TTC549 (cell line): ENCODE data around the gene PDE6A.
"Not testable (repeated sequence)": the region's sequence is repeated elsewhere in the genome, so short reads cannot be mapped to it uniquely, and the experiment has no call there.

Source experiments
- FAIRE-seq: peaks from 2 replicates; lab custom pipeline; 2012; peaks lifted over from hg19 to GRCh38; lab: Jason Lieb, UNC

PDE6A gene

DNA sequence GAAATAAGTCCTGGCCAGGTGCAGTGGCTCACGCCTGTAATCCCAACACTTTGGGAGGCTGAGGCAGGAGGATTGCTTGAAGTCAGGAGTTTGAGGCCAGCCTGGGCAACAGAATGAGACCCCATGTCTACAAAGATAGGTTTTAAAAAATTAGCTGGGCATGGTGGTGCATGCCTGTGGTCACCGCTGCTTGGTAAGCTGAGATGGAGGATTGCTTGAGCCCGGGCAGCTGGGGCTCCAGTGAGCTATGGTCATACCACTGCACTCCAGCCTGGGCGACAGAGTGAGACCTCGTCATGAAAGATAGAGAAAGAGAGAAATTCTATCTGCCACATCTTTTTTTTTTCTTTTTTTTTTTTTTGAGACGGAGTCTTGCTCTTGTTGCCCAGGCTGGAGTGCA, 86.1 kb downstream of the PDE6A start:
- not testable (repeated sequence) for FAIRE-seq

DNA sequence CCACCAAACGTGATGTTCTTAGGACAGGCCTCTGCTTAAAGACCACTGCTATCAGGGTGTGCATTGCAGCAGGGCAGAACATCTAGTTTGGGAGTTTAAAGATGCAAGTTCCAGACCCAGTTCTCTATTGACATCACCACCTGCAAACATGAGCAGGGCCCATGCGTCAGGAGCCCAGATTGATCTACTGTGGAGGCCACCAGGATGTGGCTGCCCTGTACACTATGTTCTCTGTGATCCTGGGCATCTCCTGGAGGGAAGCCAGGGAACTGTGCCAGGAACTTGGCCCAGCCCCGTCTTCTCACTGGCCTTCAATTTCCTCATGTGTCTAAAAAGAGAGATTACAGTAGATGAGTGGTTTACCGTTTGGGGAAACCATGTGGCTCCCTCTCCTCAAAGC, 87.1 kb downstream of the PDE6A start:
- no peak for FAIRE-seq

DNA sequence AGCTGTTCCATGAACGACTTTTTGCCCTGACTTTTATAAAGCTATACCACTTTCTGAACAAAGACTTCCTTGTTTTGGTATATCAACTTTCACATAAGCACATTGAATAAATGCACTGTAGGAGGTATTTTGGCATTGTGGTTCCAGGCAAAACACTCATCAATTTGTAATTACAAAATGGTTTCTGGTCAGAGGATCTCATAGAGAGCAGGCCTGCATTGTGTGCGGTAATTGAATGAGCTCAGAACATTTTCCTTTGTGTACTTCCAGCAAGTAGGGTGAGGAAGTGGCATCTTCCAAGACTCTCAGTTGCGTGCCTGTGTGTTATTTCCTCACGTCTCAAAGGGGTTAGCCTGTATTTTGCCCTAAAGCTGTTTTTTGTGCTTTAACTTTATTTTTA, 89.2 kb downstream of the PDE6A start:
- FAIRE-seq, result no peak

DNA sequence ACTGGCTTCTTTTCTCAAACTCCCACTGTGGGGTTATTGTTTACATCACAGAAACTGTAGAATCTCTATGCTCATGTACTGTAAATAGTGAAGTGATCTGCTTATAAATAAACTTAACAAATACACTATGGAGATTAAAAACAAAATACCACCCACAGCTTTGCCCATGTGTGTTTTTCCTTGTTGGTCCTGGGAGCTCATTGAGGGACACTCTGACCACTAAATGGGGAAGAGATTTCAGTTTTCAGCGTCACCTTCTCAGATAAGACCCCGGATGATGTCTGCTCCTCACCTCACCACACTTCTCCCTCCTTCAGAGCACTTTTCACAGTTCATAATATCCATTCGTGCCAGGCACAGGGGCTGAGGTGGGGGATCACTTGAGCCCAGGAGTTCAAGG, 89.7 kb downstream of the PDE6A start:
- FAIRE-seq, result no peak

DNA sequence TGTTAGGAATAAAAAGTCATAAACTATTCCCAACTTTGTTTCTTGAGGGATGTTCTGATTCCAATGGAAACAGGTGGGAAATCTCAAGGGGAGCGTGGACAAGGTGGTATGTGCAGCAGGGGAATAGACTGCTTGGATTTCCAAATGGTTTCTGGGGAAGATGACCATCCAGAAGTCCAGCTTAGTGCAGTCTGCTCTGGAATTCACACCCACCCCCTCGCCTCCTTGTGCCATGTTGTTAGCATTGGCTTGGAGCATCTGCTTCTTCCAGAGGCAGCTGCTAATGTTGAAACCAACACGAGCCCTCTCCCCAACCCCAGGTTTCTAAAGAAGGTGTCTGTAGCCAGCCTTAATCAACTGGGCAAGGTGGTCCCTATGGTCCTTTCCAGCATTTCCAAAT, 90.9 kb downstream of the PDE6A start:
- FAIRE-seq, result no peak

DNA sequence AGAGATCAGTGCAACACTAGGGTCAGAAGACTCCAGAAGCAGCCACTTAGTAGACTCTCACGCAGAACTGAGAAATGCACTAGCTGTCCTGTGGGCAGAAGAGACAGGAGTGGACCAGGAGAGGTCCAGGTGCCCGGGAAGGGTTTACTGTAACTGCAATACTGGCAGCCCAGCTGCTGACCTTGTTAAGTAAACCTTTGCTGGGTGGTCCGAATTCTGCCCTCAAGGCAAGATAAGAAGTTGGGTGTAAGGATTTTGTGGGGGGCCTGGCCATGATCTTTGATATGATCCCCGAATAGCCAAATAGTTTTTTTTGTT, 91.3 kb downstream of the PDE6A start:
- FAIRE-seq, result no peak

DNA sequence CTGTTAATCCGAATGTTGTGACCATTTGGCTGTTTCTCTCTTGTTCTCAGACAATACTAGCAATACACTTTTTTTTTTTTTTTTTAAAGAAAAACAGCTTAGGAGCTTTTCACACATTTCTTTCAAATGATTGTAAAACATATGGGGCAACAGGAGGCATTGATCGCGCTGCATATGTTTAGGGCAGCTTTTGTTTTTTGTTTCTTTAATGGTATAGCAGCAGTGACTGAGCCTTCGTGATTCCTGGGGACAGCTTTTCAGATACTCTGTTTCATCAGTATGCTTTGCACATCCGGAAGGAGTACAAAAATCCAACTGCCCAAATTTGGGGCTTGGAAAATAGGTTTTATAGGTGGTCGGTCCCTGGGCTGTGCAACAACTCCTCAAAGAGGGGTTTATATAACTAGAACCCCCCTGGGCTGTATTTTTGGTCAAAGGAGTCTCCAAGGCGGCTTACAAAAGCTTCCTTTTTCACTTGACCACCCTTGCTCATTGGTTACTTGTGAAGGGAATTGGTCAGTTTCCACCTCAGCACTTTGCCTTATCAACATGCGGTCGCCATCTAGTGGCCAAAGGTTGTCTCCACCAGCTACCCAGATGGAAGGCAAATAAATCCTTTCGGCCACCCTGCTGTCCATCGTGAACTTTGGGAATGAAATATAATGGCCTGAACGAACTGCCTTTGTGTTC, 91.8 kb downstream of the PDE6A start:
- FAIRE-seq, result peak; percentile 67

DNA sequence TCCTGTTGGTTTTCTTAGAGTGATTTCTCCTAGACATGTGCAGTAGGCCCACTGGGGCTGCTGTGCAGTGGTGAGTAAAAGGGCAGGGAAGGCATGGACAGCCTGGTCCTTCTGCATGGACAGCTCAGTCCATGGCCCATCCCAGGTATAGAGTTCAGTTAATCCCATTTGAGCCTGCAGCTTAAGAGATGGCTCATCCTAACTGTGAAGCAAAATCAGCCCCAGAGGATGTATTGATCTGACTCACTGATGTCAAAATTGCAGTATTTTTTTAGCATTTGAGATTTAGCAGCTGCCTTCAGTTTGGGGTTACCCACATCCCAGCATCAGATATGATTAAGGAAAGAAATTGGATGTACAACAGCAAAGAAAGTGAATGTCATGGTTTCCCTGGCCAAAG, 93.4 kb downstream of the PDE6A start:
- no peak for FAIRE-seq

DNA sequence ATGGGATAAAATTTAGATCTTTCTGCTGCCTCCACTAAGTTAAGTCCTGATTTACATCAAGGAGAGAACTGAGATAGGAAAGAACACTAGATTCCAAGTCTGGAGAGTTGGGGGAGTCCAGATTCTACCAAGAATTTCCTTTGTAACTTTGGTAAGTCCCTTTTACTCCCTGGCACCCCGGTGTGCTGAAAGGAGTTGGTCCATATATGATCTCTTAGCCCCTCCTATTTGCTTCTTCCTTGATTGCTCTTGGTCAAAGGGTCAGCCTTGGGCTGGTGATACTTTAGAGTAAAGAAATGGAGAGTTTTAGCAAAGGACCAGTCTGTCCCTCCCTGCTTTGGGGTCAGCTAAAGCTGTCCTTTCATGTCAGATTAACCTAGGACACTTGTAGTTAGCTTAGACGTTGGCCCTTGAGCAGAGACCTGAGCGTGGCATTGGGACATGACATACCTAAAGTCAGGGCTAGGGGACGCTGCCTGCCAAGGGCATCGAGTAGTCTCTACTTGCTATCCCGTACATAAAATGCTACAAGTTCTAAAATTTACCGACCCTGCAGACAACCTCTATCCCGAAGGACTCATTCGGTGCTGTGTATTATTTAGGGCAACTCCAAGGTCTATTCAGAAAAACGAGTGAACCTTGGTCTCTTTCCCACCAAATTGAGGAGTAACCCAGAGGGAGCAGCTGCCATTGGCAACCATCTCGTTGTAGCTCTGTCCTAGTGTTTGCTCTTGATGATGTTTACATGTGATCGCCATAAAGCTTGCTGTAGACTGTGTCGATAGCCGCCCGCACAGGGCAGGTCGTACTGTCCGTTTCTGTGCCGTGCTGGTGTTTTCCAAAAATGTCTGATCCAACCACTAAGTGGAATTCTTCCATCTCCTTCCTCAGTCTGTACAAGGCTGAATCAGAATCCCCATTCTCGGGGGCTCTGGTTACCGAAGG, 94.4 kb downstream of the PDE6A start:
- FAIRE-seq, result no peak

DNA sequence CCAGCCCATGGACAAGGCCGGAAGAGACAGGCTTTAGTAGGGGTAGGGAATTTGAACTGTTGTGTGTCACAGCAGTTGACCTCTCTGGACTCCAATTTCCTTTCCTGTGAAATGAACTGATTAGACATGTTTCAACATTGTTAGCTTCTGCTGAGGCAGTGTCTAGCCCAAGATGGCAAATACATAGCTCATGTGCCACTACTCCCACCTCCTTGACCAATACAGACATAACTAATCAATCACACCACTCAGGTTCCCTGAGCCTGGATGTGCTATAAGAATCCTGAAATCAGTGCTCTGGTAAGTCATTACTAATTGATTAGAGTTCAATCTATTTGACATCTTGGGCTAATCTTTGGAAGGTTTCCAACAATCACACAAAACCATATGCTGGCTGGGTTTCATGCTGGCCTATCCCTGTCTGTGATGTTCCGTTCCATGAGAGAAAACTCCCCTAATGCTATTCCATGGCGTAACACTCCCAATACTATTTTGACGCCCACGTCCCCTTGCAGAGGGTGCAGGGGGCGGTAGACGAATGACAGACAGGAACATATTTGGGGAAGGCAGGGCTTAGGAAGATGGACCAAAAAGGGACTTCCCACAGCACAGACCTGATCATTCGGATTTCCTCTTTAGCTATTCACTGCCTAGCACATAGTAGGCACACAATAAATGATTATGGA, 95.2 kb downstream of the PDE6A start:
- FAIRE-seq, result no peak

DNA sequence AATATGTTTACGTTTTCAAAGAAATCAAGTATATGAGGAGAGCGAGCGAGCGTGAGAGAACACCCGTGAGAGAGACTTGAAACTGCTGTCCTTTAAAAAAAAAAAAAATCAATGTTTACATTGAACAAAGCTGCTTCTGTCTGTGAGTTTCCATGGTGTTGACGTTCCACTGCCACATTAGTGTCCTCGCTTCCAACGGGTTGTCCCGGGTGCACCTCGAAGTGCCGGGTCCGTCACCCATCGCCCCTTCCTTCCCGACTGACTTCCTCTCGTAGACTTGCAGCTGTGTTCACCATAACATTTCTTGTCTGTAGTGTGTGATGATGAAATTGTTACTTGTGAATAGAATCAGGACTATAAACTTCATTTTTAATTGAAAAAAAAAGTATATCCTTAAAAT, 97.0 kb downstream of the PDE6A start:
- FAIRE-seq, result no peak

DNA sequence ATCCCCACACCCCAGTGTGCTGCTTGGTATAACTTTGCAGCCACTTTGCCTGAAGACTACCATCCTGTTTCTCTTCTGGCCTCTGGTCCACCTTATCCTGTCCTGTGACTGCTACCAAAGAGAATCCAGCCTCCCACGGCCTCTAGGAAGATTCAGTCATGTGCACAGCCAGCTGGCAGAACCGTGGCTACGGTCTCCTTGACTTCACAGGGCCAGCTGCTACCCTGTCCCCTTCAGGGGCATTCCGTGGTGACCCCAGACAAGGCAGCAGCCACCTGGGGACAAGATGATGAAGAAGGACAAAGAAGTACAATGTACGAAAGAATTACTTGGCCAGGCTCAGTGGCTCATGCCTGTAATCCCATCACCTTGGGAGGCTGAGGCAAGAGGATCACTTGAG, 98.6 kb downstream of the PDE6A start:
- FAIRE-seq, result no peak

DNA sequence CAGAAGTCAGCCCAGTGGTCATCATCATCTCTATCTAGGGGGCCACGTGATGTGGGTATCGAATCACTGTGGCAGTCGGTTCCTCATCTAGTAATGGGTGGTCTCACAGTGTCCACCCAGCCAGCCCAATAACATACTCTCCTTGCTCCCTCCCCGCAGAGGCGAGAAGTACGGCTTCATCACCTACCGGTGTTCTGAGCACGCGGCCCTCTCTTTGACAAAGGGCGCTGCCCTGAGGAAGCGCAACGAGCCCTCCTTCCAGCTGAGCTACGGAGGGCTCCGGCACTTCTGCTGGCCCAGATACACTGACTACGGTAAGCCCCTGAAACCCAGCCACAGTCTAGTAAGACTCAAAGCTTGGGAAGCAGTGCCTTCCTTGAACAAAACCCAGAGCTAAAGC, 99.0 kb downstream of the PDE6A start:
- no peak for FAIRE-seq

DNA sequence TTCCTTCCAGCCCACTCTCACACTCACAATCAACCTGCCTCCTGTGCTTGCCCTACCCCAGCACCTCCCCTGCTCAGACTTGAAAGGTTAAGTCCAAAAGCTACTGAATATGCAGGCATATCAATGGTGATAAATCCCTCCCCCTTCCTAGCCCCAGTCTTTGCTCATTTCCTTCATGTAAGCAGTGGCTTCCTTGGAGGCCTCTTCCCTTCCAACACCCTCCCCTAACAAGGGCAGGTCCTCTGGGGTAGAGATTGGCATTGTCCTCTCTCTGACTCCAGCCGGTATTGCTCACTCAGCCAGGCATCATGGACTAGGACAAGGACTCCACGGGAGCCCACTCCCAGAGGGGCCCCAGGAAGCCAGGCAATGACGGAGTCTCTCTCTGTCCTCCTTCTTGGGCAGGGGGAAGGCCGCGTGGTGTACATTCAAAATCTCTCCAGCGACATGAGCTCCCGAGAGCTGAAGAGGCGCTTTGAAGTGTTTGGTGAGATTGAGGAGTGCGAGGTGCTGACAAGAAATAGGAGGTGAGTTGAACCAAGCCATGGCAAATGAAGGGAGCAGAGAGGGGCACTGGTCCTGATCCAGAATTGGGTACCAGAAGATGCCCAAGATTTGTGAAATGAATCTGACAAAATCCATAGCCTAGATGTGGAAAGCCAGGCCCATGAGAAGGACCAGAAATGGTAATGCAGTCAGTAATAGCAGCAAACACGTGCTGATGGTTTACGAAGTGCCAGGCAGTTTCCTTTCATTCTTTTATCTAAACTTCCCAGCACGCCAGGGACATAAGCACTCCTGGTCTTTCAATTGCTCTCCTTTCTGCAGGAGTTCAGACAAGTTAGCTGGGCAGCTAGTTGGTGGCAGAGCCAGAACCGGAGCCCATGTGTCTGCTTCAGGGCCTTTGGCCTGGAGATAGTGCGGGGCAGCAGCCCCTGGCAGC, 102.5 kb downstream of the PDE6A start:
- no peak for FAIRE-seq

DNA sequence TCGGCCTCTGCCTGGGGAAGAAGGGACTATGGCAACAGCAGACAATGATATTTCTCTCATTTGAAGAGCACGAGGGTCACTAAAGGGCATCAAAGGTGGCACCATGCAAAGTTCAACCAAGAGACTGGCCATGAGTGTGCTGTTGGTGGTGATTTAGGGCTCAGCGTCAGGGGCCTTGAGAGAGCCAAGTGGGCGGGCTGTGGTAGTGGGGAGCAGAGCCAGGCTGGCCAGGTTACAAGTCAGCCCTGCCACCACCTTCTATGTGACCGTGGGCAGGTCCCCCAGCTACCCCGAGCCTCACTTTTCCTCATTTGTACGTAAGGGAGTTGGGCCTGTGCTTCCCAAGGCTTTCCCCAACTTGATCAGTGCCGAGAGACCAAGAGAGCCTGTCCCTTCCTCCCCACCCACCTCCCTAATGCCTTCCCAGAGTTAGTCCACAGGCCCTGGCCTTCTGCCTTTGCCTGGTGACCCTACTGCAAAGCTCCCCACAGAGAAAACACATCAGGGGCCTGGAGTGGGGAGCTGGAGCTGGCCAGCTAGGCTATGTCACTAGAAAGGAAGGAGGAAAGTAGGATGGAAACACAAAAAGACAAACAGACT, 104.3 kb downstream of the PDE6A start:
- no peak for FAIRE-seq

DNA sequence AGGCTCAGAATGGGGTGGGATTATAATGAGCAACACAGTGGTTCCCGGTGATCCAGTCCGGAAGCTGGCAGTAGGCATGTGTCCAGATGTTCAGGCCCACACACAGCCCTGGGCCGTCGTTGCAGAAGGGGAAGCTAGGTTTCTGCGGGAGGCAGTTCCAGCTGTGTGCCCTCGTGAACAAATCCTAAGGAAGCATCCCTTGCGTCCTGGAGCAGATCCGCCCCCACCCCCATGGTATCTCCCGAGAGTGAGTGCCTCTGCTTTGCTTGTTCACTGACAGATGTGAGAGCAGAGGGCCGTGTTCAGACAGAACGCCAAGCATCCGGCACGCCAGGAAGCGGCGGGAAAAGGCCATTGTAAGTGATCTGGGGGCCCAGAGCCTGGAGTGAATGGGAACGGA, 104.8 kb downstream of the PDE6A start:
- FAIRE-seq, result no peak

DNA sequence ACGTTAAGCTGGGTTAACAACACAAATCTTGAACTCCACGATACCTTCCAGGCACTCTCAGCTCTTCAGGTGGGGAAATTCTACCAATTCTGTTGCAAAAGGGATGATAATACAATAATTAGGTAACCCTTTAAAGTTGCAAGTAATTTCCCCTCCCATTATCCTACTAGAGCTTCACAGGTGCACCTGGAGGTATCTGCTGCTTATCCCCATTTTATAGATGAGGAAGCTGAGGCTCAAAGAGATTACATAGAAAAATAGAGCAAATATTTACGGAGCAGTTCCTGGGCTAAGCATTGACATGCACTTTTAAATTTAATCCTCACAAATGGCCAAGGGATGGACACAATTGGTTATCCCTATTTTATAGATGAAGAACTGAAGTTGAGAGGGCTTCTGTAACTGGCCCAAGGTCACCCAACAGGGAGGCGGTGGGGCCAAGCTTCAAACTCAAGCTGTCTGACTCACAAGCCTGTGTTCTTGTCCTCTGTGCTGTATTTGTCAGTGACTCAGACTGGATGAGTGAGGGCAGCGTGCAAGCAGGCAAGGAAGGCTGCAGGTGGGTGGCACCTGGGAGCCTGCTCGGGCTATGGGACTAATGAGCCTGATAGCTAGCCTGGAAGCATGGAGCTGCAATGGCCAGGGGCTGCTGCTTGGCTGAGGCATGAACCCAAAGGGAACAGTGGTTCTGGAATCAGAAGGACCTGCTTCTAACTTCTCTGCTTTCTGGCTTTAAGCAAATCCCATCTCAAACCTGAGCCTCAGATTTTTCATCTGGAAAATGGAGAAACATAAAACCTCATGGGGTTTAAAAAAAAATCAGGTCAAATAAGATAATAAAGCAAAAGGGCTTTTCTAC, 105.5 kb downstream of the PDE6A start:
- FAIRE-seq, result no peak

DNA sequence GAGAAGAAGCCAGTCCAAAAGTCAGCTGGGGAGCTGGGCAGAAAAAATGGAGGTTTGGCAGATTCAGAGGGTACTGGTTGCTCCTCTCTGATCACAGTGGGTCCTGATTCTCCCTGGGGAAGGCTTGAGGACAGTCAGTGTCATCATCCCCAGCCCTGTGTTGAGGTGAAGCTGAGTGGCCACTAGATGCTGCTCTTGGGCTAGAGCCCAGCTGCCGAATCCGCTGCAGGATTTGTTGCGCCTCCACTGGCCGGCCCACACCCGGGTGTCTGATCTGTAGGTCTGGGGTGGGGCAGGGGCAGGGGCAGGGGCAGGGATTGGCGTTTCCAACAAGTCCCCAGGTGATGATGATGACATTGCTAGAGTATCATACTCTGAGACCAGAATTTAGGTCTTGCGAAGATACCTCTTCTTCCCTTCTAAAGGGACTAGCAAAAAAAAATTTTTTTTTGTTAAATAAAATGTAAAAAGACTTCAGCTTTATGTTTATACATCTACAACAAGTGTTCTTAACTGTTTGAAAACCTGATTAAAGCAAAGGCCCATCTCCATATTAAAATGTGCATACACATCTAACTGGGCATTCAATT, 106.8 kb downstream of the PDE6A start:
- FAIRE-seq, result no peak

DNA sequence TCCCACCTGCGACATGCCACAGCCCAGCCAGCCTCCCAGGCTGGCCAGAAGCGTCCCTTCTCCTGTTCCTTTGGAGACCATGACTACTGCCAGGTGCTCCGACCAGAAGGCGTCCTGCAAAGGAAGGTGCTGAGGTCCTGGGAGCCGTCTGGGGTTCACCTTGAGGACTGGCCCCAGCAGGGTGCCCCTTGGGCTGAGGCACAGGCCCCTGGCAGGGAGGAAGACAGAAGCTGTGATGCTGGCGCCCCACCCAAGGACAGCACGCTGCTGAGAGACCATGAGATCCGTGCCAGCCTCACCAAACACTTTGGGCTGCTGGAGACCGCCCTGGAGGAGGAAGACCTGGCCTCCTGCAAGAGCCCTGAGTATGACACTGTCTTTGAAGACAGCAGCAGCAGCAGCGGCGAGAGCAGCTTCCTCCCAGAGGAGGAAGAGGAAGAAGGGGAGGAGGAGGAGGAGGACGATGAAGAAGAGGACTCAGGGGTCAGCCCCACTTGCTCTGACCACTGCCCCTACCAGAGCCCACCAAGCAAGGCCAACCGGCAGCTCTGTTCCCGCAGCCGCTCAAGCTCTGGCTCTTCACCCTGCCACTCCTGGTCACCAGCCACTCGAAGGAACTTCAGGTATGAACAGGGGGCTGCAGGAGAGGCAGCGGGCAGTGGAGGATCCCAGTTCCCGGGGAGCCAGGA, 108.0 kb downstream of the PDE6A start:
- FAIRE-seq, result no peak
